OCI-LY1 (cell line): ENCODE data around the gene PADI4.
"Not testable (repeated sequence)": the region's sequence is repeated elsewhere in the genome, so short reads cannot be mapped to it uniquely, and the experiment has no call there.

ENCODE experiments used
- H2AFZ ChIP-seq: fragments of 200-600 bp; sonication (generic), shearing (Covaris generic); 2 replicates; pipeline ENCODE4 v1.6.0; 2014; ENCODE audit warnings: antibody characterized with exemption, mild to moderate bottlenecking, low read length
- H3F3A ChIP-seq: fragments of 200-600 bp; sonication (generic), shearing (Covaris generic); 2 replicates; pipeline ENCODE4 v1.6.0; 2014; ENCODE audit warnings: mild to moderate bottlenecking, antibody characterized with exemption, low read length, moderate library complexity; ENCODE audit not compliant: insufficient read depth
- H3K27ac ChIP-seq: fragments of 200-600 bp; sonication (generic); 2 replicates; pipeline ENCODE4 v1.5.1; 2014; ENCODE audit warnings: low read length, mixed run types, mild to moderate bottlenecking, low read depth; ENCODE audit not compliant: poor library complexity, severe bottlenecking
- H3K27me3 ChIP-seq: fragments of 200-600 bp; sonication (generic); 2 replicates; pipeline ENCODE4 v1.6.0; 2014; ENCODE audit warnings: antibody characterized with exemption, mild to moderate bottlenecking, low read length, moderate library complexity; ENCODE audit not compliant: insufficient read depth
- H3K36me3 ChIP-seq: fragments of 200-600 bp; sonication (generic); 2 replicates; pipeline ENCODE4 v1.6.1; 2014; ENCODE audit warnings: mild to moderate bottlenecking, antibody characterized with exemption, low read length, moderate library complexity, mixed read lengths; ENCODE audit not compliant: insufficient read depth
- H3K4me1 ChIP-seq: fragments of 200-600 bp; sonication (generic); 2 replicates; pipeline ENCODE4 v1.5.1; 2014; ENCODE audit warnings: mild to moderate bottlenecking, low read length, moderate library complexity; ENCODE audit not compliant: insufficient read depth, severe bottlenecking
- H3K4me2 ChIP-seq: fragments of 200-600 bp; sonication (generic), shearing (Covaris generic); 2 replicates; pipeline ENCODE4 v1.6.1; 2014; ENCODE audit warnings: low read length
- H3K4me3 ChIP-seq: fragments of 200-600 bp; sonication (generic); 2 replicates; pipeline ENCODE4 v1.5.1; 2014; ENCODE audit warnings: low read length, low read depth, mild to moderate bottlenecking, mixed read lengths; ENCODE audit not compliant: poor library complexity, severe bottlenecking
- H3K79me2 ChIP-seq: fragments of 200-600 bp; shearing (Covaris generic); 2 replicates; pipeline ENCODE4 v1.6.1; 2016; ENCODE audit warnings: mixed run types, low read length, mixed read lengths; ENCODE audit not compliant: insufficient read depth
- H3K9ac ChIP-seq: fragments of 200-600 bp; sonication (generic), shearing (Covaris generic); 2 replicates; pipeline ENCODE4 v1.6.1; 2014; ENCODE audit warnings: mild to moderate bottlenecking, low read length, mixed read lengths
- H3K9me2 ChIP-seq: fragments of 200-600 bp; sonication (generic), shearing (Covaris generic); 2 replicates; pipeline ENCODE4 v1.6.1; 2014; ENCODE audit warnings: low read depth, mild to moderate bottlenecking, low read length, mixed read lengths
- H3K9me3 ChIP-seq: fragments of 200-600 bp; shearing (Covaris generic); 2 replicates; pipeline ENCODE4 v1.6.1; 2014; ENCODE audit warnings: low read length, mixed read lengths
- H4K20me1 ChIP-seq: fragments of 200-600 bp; sonication (generic), shearing (Covaris generic); 2 replicates; pipeline ENCODE4 v1.6.0; 2016; ENCODE audit warnings: mild to moderate bottlenecking, low read length; ENCODE audit not compliant: insufficient read depth
- EZH2 ChIP-seq: fragments of 200-600 bp; sonication (generic), shearing (Covaris generic); IDR thresholded peaks from 2 replicates; pipeline ENCODE4 v1.8.0; 2017; ENCODE audit warnings: borderline replicate concordance, mixed run types, mild to moderate bottlenecking, antibody characterized with exemption, low read length, moderate library complexity, mixed read lengths
- TF ChIP-seq, protein P1 (sequence below): fragments of 200-600 bp; sonication (generic), shearing (Covaris generic); IDR thresholded peaks from 2 replicates; pipeline ENCODE4 v1.5.1; 2017; ENCODE audit warnings: mild to moderate bottlenecking, antibody characterized with exemption, low read length, moderate library complexity, mixed read lengths

PADI4 gene

GRCh38 chr1:17405898-17406759, 98.1 kb downstream of the PADI4 start:
- Histone ChIP-seq H3K9me3 (no peaks in the 10 kb centered on the region), H3F3A (no peaks in the 10 kb centered on the region), H3K27me3 (no peaks in the 10 kb centered on the region), H3K4me2 (no peak overlapping the region), H4K20me1 (no peaks in the 10 kb centered on the region), H2AFZ (no peak overlapping the region), H3K9me2 (no peaks in the 10 kb centered on the region), H3K27ac (no peak overlapping the region), H3K9ac (no peak overlapping the region), H3K79me2 (no peaks in the 10 kb centered on the region), H3K4me3 (no peak overlapping the region), H3K4me1 (no peaks in the 10 kb centered on the region), H3K36me3 (peaks cover 51% of the 10 kb centered on the region)
- TF ChIP-seq, protein P1, sequence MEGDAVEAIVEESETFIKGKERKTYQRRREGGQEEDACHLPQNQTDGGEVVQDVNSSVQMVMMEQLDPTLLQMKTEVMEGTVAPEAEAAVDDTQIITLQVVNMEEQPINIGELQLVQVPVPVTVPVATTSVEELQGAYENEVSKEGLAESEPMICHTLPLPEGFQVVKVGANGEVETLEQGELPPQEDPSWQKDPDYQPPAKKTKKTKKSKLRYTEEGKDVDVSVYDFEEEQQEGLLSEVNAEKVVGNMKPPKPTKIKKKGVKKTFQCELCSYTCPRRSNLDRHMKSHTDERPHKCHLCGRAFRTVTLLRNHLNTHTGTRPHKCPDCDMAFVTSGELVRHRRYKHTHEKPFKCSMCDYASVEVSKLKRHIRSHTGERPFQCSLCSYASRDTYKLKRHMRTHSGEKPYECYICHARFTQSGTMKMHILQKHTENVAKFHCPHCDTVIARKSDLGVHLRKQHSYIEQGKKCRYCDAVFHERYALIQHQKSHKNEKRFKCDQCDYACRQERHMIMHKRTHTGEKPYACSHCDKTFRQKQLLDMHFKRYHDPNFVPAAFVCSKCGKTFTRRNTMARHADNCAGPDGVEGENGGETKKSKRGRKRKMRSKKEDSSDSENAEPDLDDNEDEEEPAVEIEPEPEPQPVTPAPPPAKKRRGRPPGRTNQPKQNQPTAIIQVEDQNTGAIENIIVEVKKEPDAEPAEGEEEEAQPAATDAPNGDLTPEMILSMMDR = peak; percentile 67
- no peak for TF ChIP-seq EZH2

GRCh38 chr1:17406760-17407475, 98.9 kb downstream of the PADI4 start:
- H3K9ac ChIP-seq, H3K4me2 ChIP-seq, H3K9me2 ChIP-seq, H3K27me3 ChIP-seq, H3K4me3 ChIP-seq, H4K20me1 ChIP-seq, H3K79me2 ChIP-seq, H3K9me3 ChIP-seq, H3K4me1 ChIP-seq, H3F3A ChIP-seq, H2AFZ ChIP-seq, H3K27ac ChIP-seq: not testable (repeated sequence)
- H3K36me3 ChIP-seq = peaks cover 59% of the 10 kb centered on the region

GRCh38 chr1:17407786-17408514, 100.0 kb downstream of the PADI4 start:
- not testable (repeated sequence) for H3K9me2 ChIP-seq, H3K79me2 ChIP-seq, H3K4me1 ChIP-seq, H3K27ac ChIP-seq, H3F3A ChIP-seq, H2AFZ ChIP-seq, H3K4me3 ChIP-seq, H3K9ac ChIP-seq, H3K9me3 ChIP-seq, H3K4me2 ChIP-seq, H3K27me3 ChIP-seq, H4K20me1 ChIP-seq
- H3K36me3 ChIP-seq = peaks cover 69% of the 10 kb centered on the region

GRCh38 chr1:17409391-17409811, 101.4 kb downstream of the PADI4 start:
- no peaks in the 10 kb centered on the region for H3K4me1 ChIP-seq
- H4K20me1 ChIP-seq = no peaks in the 10 kb centered on the region
- H3F3A ChIP-seq = no peaks in the 10 kb centered on the region
- H3K36me3 ChIP-seq = peaks cover 84% of the 10 kb centered on the region
- H2AFZ ChIP-seq = no peak overlapping the region
- H3K4me2 ChIP-seq = no peak overlapping the region
- no peak overlapping the region for H3K9ac ChIP-seq
- H3K9me3 ChIP-seq = no peaks in the 10 kb centered on the region
- no peaks in the 10 kb centered on the region for H3K27me3 ChIP-seq
- no peaks in the 10 kb centered on the region for H3K9me2 ChIP-seq
- H3K79me2 ChIP-seq = no peaks in the 10 kb centered on the region
- no peak overlapping the region for H3K4me3 ChIP-seq
- TF ChIP-seq, protein P1 = no peak
- no peak for TF ChIP-seq EZH2
- no peak overlapping the region for H3K27ac ChIP-seq
